CD1c-positive myeloid dendritic cell (primary cell): ENCODE results near the gene PLA2G12A.

ENCODE experiments used
- DNase-seq: peaks from one replicate; pipeline ENCODE4 v3.0.0-alpha.2; 2016; ENCODE audit errors: extremely low spot score

The PLA2G12A gene

DNA sequence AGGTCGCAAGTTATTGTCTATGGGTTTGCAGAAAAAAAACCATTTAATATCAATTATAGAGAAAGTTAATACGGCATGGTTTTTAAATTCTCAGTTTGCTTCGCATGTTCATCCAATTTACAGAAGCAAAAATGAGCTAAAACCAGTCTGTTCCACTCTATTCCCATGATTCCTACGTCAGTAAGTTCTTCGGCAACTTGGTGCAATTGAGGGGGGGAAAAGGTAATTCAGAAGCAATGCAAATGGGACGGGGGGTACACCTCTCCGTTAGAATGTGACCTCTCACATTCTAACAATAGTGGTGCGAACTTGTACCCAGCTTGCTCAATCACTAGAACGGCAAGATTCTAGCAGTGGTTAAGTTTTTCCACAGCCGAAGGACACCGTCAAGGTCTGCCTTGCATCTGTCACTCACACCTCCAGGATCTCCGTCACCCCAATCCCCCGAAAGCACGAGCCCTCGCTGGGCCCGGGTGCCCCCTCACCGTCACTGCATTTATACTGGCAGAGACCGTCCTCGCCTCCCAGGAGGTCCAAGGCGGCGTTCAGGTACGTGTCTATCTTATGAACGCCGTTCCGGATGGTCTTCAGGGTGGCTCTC is 653 bp downstream of the PLA2G12A start:
- DNase-seq = no peak

DNA sequence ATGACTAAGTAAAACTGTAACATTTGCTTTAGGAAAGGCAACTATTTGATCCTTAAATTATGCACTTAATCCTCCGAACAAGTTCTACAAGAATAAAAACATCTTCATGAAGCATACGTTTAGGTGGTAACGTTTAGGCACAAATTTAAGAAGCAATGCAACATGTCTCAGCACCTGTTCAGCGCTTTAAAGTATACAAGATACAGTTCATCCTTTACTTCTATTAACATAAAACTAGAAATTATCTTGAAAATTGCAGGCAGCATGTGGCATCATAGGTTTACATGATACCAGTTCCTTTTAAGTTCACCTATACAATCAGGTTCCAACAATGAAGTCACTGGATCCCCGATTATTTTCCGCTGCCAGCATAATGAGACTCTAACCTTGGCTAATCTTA is 1.5 kb downstream of the PLA2G12A start:
- DNase-seq = no peak

DNA sequence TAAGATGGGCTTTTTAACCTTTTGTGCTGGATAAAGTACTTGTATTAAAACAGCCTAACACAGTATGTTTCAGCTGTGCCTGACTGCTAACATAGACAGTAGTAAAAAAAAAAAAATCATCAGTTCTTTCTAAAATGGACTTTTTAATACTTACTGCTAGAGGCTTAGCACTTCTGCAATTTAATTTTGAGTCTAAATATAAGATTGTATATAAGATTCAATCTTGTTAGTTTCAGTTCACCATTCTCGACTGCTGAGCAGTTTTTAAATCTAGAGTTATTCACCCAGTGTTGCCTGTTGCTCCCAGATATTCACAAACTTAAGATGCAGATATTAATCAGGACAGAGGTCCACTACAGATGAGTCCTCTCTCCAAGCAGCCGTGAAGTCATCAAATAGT is 6.8 kb downstream of the PLA2G12A start:
- DNase-seq = no peak

DNA sequence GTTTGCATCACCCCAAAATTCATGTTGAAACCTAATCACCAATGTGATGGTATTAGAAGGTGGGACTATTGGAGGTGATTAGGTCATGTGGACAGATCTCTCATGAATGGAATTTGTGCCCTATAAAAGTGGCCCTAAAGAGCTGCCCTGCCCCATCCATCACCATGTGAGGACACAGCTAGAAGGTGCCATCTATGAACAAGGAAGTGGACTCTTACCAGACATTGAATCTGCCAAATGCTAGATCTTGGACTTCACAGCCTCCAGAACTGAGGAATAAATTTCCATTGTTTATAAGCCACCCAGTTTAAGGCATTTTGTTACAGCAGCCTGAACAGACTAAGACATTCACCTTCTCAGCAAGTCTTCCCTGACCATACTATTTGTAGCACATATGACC is 7.5 kb downstream of the PLA2G12A start:
- DNase-seq = no peak

DNA sequence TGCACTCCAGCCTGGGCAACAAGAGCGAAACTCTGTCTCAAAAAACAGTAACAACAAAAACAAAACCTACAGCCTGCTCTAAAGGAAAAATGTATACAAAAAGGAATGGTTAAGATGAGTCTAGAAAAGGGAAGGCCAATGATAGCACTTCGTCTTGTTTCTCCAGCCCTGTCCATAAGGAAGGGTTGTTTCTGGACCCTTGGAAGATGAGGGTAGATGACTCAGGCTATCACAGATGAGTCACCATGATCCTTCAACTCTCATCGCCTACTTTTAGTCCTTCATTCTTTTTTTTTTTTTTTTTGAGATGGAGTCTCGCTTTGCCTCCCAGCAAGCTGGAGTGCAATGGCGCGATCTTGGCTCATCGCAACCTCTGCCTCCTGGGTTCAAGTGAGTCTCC is 8.8 kb downstream of the PLA2G12A start:
- DNase-seq = no peak

DNA sequence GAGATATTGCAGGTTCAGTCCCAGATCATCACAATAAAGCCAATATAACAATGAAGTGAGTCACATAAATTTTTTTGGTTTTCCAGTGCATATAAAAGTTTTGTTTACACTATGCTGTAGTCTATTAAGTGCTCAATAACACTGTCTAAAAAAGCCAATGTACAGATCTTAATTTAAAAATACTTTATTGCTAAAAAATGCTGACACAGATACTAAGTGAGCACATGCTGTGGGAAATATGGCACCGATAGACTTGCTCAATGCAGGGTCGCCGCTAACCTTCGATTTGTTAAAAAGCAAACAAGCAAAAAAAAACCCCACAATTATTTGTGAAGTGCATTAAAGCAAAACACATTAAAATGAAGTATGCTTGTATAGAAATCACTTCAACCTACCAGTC is 10.3 kb downstream of the PLA2G12A start:
- DNase-seq = no peak

DNA sequence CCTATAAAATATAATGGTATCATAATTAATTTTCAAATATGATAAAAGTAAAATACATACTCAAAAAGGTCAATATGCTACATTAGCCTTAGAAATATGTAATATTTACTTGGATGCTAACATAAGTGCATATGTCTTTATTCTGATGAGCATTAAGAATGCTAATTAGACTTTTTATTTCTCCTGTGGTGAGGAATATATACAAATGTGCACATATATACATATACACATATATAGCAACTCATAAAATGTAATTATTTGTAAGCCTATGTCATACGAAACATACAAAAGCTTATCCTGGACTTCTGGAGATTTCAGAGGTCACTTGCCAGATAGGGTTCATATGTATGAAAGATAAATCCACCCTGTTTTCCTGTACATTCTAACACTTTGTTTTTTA is 11.1 kb downstream of the PLA2G12A start:
- DNase-seq = no peak

DNA sequence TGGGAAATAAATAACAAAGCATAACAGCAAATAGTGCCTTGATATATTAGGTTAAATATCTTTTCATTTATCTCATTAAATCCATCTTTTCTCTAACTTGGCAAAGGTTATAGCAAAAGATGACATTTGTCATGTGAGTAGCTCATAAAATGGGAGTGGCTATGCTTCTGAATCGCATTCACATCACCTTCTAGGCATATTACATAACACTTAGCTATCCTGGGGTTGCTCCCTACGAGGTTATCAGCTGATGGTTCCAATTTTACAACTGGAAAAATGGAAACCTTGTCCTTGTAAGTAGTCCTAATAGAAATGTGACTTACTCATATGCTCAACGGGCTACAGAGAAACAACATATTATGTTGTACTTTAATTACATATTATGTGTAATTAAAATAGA is 16.4 kb downstream of the PLA2G12A start:
- DNase-seq = no peak

DNA sequence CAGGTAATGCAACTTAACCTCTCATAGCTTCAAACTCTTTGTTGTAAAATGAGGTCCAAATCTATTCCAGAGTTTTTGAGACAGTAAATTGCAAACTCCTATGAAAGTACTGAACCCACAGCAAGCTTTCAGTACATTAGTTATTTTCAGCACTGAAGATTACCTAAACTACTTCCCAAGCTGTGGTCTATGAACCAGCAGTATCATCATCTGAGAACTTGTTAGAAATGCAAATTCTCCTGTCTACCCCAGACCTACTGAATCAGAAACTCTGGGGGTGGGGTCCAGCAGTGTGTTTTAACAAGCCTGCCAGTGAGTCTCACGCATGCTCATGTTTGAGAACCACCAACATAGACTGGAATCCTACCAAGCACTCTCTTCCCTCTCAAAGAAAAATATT is 20.9 kb downstream of the PLA2G12A start:
- DNase-seq = no peak

DNA sequence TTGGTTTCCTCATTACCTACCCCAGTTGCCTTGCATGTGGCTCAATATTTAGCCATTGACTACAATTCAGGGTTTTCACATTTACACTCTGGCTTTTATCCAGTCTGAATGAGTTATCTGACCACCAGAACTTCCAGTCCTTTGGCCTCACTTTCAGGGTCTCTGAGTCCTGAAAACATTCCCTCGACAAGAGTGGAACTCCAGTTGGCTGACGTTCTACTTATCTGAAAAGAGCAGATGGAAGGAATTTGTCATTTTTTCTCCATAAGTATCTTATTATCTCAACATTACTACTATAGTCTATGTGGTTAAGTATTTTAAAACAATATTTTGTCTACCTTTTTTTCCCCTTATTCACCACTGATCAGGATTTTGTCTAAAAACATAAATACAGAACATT is 21.4 kb downstream of the PLA2G12A start:
- no peak for DNase-seq

DNA sequence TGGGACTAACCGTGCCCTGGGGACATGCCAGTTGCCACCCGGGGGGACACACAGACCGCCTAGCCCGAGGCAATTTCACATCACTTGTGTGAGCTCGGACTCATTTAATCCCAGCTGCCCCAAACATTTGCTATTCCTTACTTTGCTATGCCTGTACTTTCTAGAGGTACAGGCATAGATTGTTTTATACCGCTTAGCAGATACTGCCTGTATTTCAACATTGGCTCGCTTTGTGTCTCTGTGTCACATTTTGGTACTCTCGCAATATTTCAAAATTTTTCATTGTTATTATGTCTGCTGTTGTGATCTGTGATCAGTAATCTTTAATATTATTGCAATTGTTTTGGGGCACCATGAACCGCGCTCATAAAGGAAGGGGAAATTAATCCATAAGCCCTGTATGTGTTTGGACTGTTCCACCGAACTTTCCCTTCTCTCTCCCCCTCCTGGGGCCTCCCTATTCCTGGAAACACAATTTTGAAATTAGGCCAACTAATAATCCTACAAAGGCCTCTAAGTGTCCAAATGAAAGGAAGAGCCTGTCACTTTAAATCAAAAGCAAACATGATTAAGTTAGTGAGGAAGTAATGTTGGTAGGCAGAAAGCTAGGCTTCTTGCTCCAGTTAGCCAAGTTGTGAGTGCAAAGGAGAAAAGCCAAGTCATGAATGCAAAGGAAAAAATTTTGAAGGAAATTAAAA is 26.1 kb downstream of the PLA2G12A start:
- peak; percentile 12 for DNase-seq

DNA sequence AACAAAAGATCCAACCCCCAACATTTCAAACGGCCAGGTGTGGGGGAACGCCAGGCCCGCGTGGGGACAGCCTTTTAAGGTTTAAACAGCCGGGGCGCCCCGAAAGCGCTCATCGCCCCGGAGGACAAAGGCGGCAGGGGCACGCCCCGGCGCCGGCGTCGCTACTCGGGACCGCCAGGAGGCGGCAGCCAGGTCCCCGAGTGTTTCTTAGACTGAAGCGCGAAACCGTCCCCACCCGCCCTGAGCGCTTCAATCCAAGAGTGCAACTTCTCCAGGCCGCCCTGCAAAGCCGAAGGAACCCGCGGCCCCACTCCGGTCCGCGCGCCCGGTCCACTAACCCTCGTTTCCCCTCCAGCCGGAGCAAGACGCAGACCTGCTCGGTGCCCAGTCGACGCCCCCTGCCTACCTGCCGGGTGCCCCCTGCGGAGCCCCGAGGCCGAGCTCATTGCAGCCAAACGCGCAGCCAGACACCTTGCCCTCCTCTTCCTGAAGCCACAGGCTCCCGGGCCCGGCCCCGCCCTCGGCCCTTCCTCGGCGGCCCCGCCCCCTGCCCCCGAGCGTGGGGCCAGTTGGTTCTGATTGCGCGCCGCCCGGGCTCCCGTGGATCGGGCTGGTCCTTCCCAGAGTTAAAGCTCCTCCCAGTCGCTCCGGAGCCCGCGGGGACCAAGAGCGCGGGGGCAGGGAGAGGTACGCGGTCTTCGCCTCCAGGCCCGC is 26.8 kb downstream of the PLA2G12A start, which contains the start of gene CASP6:
CASP6 (minus strand) TSS at position 496 of the 714 bp plus-strand sequence; CDS start at position 446, 50 bp downstream.
- DNase-seq = peak; percentile 81

DNA sequence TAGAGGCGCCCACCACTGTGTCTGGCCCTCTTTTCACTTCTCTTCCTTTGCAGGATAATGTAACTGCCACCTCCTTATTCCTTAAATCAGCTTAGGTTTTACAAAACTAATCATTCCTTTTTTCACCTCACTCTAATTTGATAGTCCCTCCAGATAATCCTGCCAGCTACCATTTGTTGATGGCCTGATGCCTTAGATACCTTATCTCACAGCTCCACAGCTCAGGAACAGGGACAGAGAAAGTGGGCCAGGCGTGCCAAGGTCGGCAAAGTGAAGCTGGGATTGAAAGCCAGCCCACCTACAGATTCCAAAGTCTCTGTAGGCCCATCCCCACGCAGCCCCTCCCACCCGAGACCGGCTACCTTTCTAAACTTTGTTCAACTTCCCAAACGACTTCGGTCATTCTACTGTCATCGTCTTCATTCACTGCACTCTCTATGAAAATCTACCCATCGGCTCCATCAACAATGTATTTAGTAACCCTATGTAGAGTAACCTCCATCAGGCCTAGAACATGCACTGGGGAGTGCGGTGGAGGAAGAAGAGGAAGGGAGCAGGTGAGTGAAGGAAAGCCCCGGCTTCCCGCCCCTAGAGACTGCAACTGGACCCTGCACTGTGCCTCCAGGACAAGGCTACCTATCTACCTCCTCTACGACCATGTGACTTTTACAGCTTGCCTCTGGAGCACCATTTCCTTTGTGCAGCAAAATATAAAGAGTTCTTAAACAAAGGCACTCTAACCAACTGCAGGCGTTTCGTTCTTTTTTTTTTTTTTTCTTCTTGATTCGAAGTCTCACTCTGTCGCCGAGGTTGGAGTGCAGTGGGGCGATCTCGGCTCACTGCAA is 28.1 kb downstream of the PLA2G12A start:
- no peak for DNase-seq

DNA sequence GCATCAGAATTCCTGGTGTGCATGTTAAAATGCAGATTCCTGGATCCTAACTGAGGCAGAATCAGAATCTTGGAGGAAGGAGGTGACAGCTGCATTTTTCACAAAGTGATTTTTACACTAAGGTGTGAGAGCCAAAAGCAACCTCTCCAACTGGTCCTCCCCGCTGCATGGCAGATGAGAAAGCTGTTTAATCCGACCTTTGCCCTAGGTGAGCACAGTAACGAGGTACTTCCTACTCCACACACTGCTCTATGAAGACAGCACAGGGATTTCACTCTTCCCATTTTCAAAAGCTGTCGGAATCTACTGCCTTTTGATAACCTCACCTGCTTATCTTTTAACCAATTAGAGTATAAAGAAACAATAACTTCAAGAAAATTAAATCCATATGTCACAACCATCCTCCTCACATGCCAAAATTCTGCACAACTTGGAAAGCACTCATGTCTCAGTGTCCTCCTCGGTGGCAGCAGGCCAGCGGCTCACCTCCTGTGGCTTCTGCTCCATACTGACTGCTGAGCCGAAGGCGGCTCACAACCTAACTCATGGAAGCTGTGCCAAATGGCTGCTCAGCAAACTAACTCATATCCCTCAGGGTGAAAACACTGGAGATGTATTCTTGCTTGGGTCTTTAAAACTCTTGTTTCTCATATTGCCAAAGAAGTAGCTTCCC is 30.2 kb downstream of the PLA2G12A start:
- no peak for DNase-seq

DNA sequence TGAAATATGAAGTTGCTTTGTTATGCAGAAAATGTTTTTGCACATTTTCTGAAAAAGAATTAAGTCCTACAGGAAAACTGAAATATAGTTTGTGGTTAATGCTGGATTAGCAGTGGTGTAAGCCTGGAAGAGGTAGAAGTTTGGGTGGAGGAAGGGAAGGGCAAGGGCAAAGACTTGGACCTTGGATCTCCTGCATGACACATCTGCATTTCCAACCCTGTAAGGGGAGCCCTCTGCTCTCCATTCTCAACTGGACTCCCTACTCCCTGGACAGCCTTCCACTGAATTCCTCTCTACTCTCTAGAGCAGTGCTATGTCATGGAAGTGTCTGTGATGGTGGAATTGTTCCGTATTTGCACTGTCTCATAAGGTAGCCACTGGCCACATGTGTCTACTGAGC is 31.2 kb downstream of the PLA2G12A start:
- DNase-seq = no peak

DNA sequence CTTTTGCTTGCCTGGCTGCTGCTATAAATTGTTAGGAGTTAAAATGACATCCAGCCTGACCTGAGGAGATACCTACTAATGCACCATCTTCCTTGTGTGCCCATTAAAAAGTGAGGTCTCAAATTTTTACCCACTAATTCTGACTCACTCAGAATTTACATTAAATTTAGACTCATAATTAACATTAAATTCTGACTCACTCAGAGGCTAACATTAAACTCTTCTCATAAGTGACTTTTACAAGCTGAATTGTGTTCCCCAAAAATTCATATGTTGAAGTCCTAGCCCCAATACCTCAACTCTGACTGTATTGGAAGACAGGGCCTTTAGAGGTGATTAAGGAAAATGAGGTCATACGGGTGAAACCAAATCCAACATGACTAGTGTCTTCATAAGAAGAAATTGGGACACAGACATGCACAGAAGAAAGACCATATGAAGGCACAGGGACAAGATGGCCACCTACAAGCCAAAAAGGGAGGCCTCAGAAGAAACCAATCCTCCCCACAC is 38.4 kb downstream of the PLA2G12A start:
- DNase-seq = no peak

DNA sequence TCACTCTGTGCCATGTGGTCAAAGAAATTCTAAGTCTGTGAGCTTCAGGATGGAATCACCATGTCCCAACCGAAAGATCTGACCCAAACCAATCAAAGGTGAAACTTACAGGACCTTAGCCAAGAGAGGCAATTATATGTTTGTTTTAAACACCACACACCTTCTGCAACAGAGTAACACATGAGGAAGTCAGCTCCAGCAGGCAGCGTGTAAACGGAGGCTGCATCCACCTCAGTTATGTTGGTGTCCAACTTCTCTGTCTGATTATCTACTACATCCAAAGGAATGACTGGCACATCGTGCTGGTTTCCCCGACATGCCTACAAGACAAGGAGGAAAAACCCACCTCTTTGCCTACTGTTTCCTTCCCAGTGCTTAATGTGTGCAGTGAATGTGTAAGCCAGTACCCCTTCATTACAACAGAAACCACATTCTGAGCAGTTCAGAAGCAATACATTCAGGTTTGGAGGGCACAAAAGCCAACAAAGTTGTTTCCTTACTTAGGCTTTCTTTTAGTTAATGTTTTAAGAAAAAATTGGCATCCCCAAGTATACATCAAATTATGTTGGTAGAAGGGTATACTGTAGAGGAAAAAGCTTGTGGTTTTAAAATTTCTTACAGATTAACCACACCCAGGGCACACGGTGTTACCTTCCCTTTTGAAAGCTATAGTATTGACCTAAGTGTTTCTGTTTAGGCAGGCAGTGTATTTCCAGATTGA is 39.0 kb downstream of the PLA2G12A start:
- DNase-seq = no peak

DNA sequence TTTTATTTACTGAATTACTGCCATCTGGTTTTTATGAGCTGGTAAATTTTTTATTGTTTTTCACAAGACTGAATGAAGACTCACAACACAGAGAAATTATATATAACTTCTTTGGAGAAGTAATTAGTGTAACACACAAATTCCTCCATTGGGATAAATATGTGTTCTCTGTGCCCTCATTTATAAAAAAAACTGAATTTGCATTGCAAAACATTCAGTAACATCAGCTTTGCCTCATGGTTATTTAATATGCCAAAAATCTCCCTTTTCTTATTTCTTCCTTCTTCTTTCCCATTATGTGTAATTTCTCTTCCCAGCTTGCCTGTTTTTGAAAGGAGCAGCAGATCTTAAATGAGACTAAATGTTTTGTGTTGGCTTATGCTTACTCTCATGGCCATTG is 45.1 kb downstream of the PLA2G12A start:
- DNase-seq = no peak

DNA sequence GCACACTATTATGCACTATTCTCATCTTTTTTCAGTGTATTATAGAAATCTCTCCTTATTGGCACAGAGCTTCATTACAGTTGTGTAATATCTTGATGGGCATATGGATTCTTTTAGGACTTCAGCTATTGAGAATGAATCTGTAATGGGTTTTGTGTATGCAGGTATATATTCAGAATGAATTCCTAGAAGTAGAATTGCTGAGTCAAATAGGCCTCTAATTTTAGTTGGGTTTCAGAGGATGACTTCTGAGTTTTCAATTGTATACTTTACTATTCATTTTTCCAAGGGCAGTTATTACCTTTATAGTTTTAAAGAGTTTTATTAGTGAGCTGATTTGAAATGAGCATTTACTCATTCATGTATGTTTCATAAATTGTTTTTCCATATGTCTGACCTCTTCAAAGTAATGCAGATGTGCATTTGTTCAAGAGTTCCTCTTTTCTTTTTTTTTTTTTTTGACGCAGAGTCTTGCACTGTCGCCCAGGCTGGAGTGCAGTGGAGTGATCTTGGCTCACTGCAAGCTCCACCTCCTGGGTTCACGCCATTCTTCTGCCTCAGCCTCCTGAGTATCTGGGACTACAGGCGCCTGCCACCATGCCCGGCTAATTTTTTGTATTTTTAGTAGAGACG is 46.1 kb downstream of the PLA2G12A start:
- DNase-seq = no peak

DNA sequence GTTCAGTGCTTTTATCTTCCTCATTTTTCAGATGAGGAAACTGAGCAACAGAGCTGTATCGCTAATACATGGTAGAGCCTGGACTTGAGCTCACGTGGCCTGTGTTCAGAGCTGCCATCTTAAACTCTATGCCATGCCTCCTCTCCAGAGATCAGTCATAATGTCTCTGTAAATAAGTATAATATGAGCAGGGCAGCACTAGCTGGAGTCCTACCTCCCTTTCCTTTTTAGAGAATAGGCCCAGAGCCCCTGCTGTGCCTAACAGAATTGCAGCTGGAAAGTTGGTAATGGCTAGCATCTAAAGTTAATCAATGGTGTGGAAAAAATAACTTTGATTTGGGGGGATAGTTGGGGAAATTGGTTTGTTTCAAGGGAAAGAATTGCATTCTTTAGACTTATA is 47.0 kb downstream of the PLA2G12A start:
- DNase-seq = no peak
